Neural cell (in vitro differentiated cells): ENCODE results near the gene PLEKHM3.

Source experiments
- EZH2 ChIP-seq: fragments of 200-600, 300-800 bp; shearing (Covaris generic), sonication (generic); IDR thresholded peaks from 2 replicates; pipeline ENCODE4 v1.6.1; 2014; ENCODE audit warnings: antibody characterized with exemption, low read length, borderline replicate concordance, mild to moderate bottlenecking; ENCODE audit not compliant: insufficient read depth, poor library complexity, severe bottlenecking
- POLR2AphosphoS5 ChIP-seq: IDR thresholded peaks from 2 replicates; pipeline ENCODE4 v1.6.1; 2012
- RAD21 ChIP-seq: fragments of 450-650 bp; conservative IDR thresholded peaks from 2 replicates; pipeline ENCODE4 v1.6.1; 2014; ENCODE audit warnings: antibody characterized with exemption, mild to moderate bottlenecking, moderate library complexity
- TF ChIP-seq, protein P1 (sequence below): fragments of 450-650 bp; IDR thresholded peaks from 2 replicates; pipeline ENCODE4 v1.5.1; 2014; ENCODE audit warnings: antibody characterized with exemption, mild to moderate bottlenecking, moderate library complexity; ENCODE audit not compliant: poor library complexity, severe bottlenecking

DNA sequence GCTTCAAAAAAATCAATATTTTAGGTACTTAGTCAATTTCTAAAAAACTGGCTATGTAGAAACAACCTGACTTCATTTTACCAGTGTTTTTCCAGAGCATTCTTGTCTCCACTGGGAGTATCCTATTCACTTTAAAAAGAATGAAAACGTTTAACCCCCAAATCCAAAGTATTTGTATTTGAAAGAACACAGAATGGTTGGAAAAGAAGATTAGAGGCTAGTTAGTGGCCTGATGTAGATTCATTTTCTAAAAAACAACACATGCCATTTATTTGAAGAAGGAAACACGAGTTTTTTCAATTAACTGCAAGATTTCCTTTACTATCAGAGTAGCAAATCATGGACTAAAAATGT is 74.6 kb downstream of the PLEKHM3 start:
- TF ChIP-seq, protein P1, sequence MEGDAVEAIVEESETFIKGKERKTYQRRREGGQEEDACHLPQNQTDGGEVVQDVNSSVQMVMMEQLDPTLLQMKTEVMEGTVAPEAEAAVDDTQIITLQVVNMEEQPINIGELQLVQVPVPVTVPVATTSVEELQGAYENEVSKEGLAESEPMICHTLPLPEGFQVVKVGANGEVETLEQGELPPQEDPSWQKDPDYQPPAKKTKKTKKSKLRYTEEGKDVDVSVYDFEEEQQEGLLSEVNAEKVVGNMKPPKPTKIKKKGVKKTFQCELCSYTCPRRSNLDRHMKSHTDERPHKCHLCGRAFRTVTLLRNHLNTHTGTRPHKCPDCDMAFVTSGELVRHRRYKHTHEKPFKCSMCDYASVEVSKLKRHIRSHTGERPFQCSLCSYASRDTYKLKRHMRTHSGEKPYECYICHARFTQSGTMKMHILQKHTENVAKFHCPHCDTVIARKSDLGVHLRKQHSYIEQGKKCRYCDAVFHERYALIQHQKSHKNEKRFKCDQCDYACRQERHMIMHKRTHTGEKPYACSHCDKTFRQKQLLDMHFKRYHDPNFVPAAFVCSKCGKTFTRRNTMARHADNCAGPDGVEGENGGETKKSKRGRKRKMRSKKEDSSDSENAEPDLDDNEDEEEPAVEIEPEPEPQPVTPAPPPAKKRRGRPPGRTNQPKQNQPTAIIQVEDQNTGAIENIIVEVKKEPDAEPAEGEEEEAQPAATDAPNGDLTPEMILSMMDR, result no peak
- TF ChIP-seq EZH2 (no peak), POLR2AphosphoS5 (no peak), RAD21 (no peak)
